AG09319 (cell line): Measurements from ENCODE around the gene MICU1.

ENCODE experiments used
- DNase-seq: peaks from one replicate; pipeline ENCODE4 v3.0.0-alpha.2; 2010; ENCODE audit warnings: low read depth; ENCODE audit errors: extremely low read depth
- CTCF ChIP-seq: IDR thresholded peaks from 2 replicates; pipeline ENCODE4 v1.5.1; 2011; ENCODE audit warnings: low read depth, mild to moderate bottlenecking, inconsistent platforms, low read length, moderate library complexity

The MICU1 gene

GRCh38 chr10:72605122-72605521, 20.8 kb downstream of the MICU1 start:
- no peak for DNase-seq
- TF ChIP-seq CTCF = no peak

- TF ChIP-seq CTCF = no peak
- DNase-seq = no peak
Measured at GRCh38 chr10:72601144-72601543, 24.7 kb downstream of the MICU1 start.

GRCh38 chr10:72598769-72599701, 26.8 kb downstream of the MICU1 start:
- no peak for TF ChIP-seq CTCF
- no peak for DNase-seq

DNA sequence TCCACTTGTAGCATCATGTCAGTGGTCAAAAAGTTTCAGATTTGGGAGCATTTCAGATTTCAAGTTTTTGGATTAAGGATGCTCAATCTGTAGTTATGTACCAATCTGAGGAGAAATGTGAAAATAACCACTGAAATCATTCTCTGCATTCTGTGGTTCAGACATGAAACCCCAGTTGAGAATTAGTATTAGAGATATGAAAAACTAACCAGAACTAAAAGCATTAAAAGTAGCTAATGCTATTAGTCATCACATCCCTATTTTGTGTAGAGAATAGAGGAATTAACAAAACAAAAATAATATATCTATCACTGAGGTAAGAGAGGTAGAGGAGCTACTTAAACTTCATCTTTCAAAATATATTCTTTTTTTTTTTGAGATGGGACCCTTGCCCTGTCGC, 28.0 kb downstream of the MICU1 start:
- TF ChIP-seq CTCF = no peak
- no peak for DNase-seq

GRCh38 chr10:72595436-72595835, 30.4 kb downstream of the MICU1 start:
- no peak for TF ChIP-seq CTCF
- no peak for DNase-seq

DNA sequence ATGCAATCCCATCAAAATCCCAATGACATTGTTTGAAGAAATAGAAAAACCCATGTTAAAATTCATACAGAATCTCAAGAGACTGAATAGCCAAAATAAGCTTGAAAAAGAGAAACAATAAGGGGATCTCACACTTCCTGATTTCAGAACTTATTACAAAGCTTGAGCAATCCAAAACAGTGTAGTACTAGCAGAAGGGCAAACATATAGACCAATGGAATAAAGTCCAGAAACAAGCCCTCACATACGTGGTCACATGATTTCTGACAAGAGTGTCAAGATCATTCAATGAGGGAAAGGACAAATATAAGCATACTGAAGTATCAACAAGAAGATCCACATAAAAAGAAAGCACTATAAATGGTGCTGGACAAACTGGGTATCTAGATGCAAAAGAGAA, 31.9 kb downstream of the MICU1 start:
- no peak for DNase-seq
- TF ChIP-seq CTCF = no peak

DNA sequence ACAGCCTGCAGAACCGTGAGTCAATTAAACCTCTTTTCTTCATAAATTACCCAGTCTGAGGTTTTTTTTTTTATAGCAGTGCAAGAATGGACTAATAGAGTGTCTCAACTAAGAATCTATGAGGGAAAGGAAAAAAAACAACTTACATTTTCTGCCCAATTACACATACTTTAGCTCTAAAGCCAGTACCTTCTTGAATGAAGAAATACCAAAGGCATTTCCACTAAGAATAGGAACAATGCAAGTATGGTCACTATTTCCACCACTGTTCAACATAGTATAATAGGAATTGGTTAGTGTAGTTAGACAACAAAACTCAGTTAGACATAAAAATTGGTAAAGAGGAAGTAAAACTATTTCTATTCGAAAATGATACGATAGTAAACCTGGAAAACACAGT, 37.6 kb downstream of the MICU1 start:
- no peak for TF ChIP-seq CTCF
- no peak for DNase-seq
